ENCODE results near the gene SOX1. TPM values are rescaled to one million over a fixed set of nuclear protein-coding genes. Genes with fewer than 3 reads are reported as not detected.

The SOX1 gene
- total and polyA plus RNA-seq, 3 experiments from 2014 or later, result not detected

GRCh38 chr13:112116187-112116950 is 49.4 kb downstream of the SOX1 start:
- CTCF ChIA-PET, result no interaction called here
- H3K27me3 Mint-ChIP-seq, result peaks cover 9 to 12% of the 10 kb centered on the region in 2 donors
- H3K4me3 Mint-ChIP-seq, result no peak overlapping the region
- Histone ChIP-seq H3K4me1 (ENCODE audit: insufficient read depth, low read length) (no peaks in the 10 kb centered on the region), H3K27me3 (ENCODE audit: insufficient read depth, low read length, poor library complexity, severe bottlenecking) (no peaks in the 10 kb centered on the region), H3K36me3 (ENCODE audit: insufficient read depth, low read length) (no peaks in the 10 kb centered on the region), H3K9me3 (ENCODE audit: low read length) (no peaks in the 10 kb centered on the region), H3K27ac (ENCODE audit: low read depth, low read length) (no peak overlapping the region), H3K4me3 (ENCODE audit: low read length) (no peak overlapping the region)
- POLR2A ChIA-PET, result no interaction called here
- peaks cover 0 to 2% (median 0%) of the 10 kb centered on the region in 5 donors for H3K9me3 Mint-ChIP-seq
- H3K27ac Mint-ChIP-seq, result no peak overlapping the region
- no peaks in the 10 kb centered on the region for H3K4me1 Mint-ChIP-seq
- H3K36me3 Mint-ChIP-seq, result no peaks in the 10 kb centered on the region
- DNase-seq, result no peak

DNA sequence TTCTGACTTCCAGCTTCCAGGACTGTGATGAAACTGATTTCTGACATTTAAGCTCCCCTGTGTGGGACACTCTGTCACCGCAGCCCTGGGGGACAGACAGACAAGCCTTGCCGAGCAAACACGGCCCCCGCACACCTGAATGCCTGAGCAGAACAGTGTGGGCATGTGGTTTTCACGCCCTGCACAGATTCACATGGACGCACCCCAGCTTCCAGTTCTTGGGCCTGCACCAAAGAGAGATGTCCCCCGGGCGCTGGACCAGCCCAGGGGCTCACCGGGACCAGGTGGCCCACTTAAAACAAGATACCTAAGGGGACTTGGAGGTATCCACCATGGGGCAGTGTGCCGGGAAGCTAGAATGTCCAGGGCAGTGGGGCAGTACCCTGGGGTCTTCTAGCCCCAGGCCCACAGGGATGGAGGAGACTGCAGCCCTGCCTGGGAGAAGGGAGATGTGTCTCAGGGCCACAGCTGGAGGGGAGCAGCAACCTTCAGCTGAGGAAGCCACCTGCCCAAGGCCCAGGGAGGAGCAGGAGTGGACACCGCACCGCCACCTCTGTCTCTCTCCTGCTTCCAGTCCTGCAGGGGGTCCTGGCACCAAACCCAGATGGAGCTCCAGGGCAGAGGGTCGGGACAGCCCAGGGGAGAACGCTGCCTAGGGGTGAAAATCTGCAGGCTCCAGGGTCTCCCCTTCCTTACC is 50.5 kb downstream of the SOX1 start:
- peaks cover 0 to 2% (median 0%) of the 10 kb centered on the region in 5 donors for H3K9me3 Mint-ChIP-seq
- H3K36me3 Mint-ChIP-seq, result no peaks in the 10 kb centered on the region
- Histone ChIP-seq H3K27ac (ENCODE audit: low read depth, low read length) (no peak overlapping the region), H3K9me3 (ENCODE audit: low read length) (no peaks in the 10 kb centered on the region), H3K36me3 (ENCODE audit: insufficient read depth, low read length) (no peaks in the 10 kb centered on the region), H3K4me1 (ENCODE audit: insufficient read depth, low read length) (no peaks in the 10 kb centered on the region), H3K4me3 (ENCODE audit: low read length) (no peak overlapping the region), H3K27me3 (ENCODE audit: insufficient read depth, low read length, poor library complexity, severe bottlenecking) (no peaks in the 10 kb centered on the region)
- H3K4me1 Mint-ChIP-seq, result no peaks in the 10 kb centered on the region
- POLR2A ChIA-PET, result no interaction called here
- H3K27me3 Mint-ChIP-seq, result peaks cover 9 to 12% of the 10 kb centered on the region in 2 donors
- no peak overlapping the region for H3K4me3 Mint-ChIP-seq
- no peak for DNase-seq
- H3K27ac Mint-ChIP-seq, result no peak overlapping the region
- CTCF ChIA-PET, result no interaction called here

DNA sequence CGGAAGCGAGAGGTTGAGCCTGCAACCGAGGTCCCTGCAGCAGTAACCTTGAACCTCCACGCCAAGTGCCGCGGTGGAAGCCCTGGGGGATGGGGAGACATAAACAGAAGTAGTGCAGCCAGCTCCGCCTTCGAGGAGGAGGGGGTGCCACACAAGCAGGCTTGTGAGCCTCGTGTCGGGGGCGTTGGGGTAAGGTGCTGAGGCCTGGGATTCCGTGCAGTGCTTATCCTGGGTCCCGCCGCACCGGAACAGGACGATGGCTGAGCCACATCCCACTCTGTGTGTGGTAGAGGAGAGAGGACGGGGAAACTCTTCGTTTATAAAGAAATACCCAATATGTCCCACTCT is 51.0 kb downstream of the SOX1 start:
- Mint-ChIP-seq H3K27ac (no peak overlapping the region), H3K4me3 (no peak overlapping the region), H3K36me3 (no peaks in the 10 kb centered on the region), H3K27me3 (peaks cover 9% of the 10 kb centered on the region in 2 donors), H3K9me3 (peaks cover 0 to 2% (median 0%) of the 10 kb centered on the region in 5 donors), H3K4me1 (no peaks in the 10 kb centered on the region)
- Histone ChIP-seq H3K4me3 (ENCODE audit: low read length) (no peak overlapping the region), H3K36me3 (ENCODE audit: insufficient read depth, low read length) (no peaks in the 10 kb centered on the region), H3K27ac (ENCODE audit: low read depth, low read length) (no peak overlapping the region), H3K9me3 (ENCODE audit: low read length) (no peaks in the 10 kb centered on the region), H3K4me1 (ENCODE audit: insufficient read depth, low read length) (no peaks in the 10 kb centered on the region), H3K27me3 (ENCODE audit: insufficient read depth, low read length, poor library complexity, severe bottlenecking) (no peaks in the 10 kb centered on the region)
- CTCF ChIA-PET, result no interaction called here
- POLR2A ChIA-PET, result no interaction called here
- no peak for DNase-seq

GRCh38 chr13:112118451-112119064 is 51.6 kb downstream of the SOX1 start:
- POLR2A ChIA-PET, result no interaction called here
- Mint-ChIP-seq H3K27me3 (peaks cover 6 to 9% of the 10 kb centered on the region in 2 donors), H3K27ac (no peak overlapping the region), H3K4me1 (no peaks in the 10 kb centered on the region), H3K9me3 (peaks cover 0 to 1% (median 0%) of the 10 kb centered on the region in 5 donors), H3K4me3 (no peak overlapping the region), H3K36me3 (no peaks in the 10 kb centered on the region)
- Histone ChIP-seq H3K9me3 (ENCODE audit: low read length) (no peaks in the 10 kb centered on the region), H3K27ac (ENCODE audit: low read depth, low read length) (no peak overlapping the region), H3K4me3 (ENCODE audit: low read length) (no peak overlapping the region), H3K27me3 (ENCODE audit: insufficient read depth, low read length, poor library complexity, severe bottlenecking) (no peaks in the 10 kb centered on the region), H3K4me1 (ENCODE audit: insufficient read depth, low read length) (no peaks in the 10 kb centered on the region), H3K36me3 (ENCODE audit: insufficient read depth, low read length) (no peaks in the 10 kb centered on the region)
- CTCF ChIA-PET, result no interaction called here
- DNase-seq, result no peak

GRCh38 chr13:112119192-112120030 is 52.5 kb downstream of the SOX1 start:
- no peaks in the 10 kb centered on the region for H3K27me3 ChIP-seq (ENCODE audit: insufficient read depth, low read length, poor library complexity, severe bottlenecking)
- H3K9me3 ChIP-seq (ENCODE audit: low read length), result no peaks in the 10 kb centered on the region
- no peak for DNase-seq
- H3K27me3 Mint-ChIP-seq, result peaks cover 5 to 9% of the 10 kb centered on the region in 2 donors
- H3K9me3 Mint-ChIP-seq, result peaks cover 0 to 1% (median 0%) of the 10 kb centered on the region in 5 donors
- H3K27ac ChIP-seq (ENCODE audit: low read depth, low read length), result no peak overlapping the region
- CTCF ChIA-PET, result no interaction called here
- no peaks in the 10 kb centered on the region for H3K36me3 Mint-ChIP-seq
- no peaks in the 10 kb centered on the region for H3K4me1 ChIP-seq (ENCODE audit: insufficient read depth, low read length)
- POLR2A ChIA-PET, result no interaction called here
- H3K27ac Mint-ChIP-seq, result no peak overlapping the region
- no peaks in the 10 kb centered on the region for H3K36me3 ChIP-seq (ENCODE audit: insufficient read depth, low read length)
- H3K4me3 ChIP-seq (ENCODE audit: low read length), result no peak overlapping the region
- no peaks in the 10 kb centered on the region for H3K4me1 Mint-ChIP-seq
- H3K4me3 Mint-ChIP-seq, result no peak overlapping the region

DNA sequence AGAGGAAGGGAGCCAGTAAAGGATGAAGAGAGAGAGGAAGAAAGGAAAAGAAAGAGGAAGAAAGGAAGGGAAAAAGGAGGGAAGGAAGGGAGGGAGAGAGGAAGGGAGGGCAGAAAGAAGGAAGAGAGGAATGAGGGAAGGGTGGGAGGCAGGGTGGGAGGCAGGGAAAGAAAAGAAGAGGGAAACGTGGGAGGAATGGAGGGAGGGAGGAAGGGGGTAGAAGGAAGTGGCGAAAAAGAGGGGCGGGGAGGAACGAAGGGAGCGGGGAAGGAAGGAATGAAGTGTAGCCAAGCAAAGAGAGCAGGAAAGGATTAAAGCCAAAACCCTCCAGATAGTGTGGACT is 53.1 kb downstream of the SOX1 start:
- Histone ChIP-seq H3K27ac (ENCODE audit: low read depth, low read length) (no peak overlapping the region), H3K9me3 (ENCODE audit: low read length) (no peaks in the 10 kb centered on the region), H3K36me3 (ENCODE audit: insufficient read depth, low read length) (no peaks in the 10 kb centered on the region), H3K4me1 (ENCODE audit: insufficient read depth, low read length) (no peaks in the 10 kb centered on the region), H3K4me3 (ENCODE audit: low read length) (no peak overlapping the region), H3K27me3 (ENCODE audit: insufficient read depth, low read length, poor library complexity, severe bottlenecking) (no peaks in the 10 kb centered on the region)
- H3K27ac Mint-ChIP-seq, result no peak overlapping the region
- no peaks in the 10 kb centered on the region for H3K36me3 Mint-ChIP-seq
- CTCF ChIA-PET, result no interaction called here
- H3K4me1 Mint-ChIP-seq, result no peaks in the 10 kb centered on the region
- H3K4me3 Mint-ChIP-seq, result no peak overlapping the region
- POLR2A ChIA-PET, result no interaction called here
- peaks cover 5% of the 10 kb centered on the region in 2 donors for H3K27me3 Mint-ChIP-seq
- H3K9me3 Mint-ChIP-seq, result peaks cover 0 to 1% (median 0%) of the 10 kb centered on the region in 5 donors
- no peak for DNase-seq
